HG02678 (cell line): ENCODE results near the gene OR10H1.
"Not testable (repeated sequence)": the region's sequence is repeated elsewhere in the genome, so short reads cannot be mapped to it uniquely, and the experiment has no call there.

ENCODE experiments used
- ATAC-seq: cut with Tn5 transposase; IDR thresholded peaks from one replicate; pipeline ENCODE4 v1.9.1; 2021; ENCODE audit warnings: mild to moderate bottlenecking, moderate library complexity; ENCODE audit not compliant: unreplicated experiment

Gene OR10H1, protein sequence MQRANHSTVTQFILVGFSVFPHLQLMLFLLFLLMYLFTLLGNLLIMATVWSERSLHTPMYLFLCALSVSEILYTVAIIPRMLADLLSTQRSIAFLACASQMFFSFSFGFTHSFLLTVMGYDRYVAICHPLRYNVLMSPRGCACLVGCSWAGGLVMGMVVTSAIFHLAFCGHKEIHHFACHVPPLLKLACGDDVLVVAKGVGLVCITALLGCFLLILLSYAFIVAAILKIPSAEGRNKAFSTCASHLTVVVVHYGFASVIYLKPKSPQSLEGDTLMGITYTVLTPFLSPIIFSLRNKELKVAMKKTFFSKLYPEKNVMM

DNA sequence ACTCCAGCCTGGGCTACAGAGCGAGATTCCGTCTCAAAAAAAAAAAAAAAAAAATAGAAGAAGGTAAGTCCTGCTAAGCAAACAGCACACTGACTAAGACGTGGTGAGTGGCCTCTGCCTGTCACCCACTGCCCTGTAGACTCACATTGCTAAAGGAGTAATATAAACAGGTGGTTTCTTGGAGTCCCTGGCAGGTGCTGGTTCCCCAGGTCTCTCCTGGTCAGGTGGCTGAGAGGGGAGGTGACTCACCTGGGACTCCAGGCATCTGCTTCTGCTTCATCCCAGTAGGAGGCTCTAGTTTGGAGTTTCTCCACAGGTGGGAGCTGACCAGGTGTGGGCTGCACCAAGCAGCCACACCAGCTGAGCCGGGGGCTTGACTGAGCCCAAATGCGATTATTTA lies at the start of gene OR10H1:
TSS of gene OR10H1 (minus strand) at position 359 of the 400 bp plus-strand sequence. CDS start 7,627 bp downstream, outside the sequence.
- ATAC-seq: no peak

DNA sequence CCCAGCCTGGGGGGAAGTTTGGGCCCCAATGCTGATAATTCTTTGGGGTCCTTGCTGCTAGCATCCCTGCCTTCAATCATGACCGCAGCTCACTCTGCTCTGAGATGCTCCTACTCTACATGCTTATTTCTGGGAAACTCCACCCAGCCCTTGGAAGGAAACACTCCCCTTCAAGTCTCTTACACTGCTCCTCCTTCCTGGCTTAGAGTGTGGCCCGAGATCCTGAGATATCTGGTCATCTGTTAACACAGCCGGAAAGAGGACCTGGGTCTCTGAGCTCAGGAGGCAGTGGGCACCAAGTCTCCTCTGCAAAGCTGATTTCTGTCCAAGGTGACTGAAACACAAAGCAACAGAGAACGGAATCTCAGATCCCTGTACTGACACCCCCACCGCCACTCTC lies 49.4 kb upstream of the OR10H1 start:
- ATAC-seq: no peak

DNA sequence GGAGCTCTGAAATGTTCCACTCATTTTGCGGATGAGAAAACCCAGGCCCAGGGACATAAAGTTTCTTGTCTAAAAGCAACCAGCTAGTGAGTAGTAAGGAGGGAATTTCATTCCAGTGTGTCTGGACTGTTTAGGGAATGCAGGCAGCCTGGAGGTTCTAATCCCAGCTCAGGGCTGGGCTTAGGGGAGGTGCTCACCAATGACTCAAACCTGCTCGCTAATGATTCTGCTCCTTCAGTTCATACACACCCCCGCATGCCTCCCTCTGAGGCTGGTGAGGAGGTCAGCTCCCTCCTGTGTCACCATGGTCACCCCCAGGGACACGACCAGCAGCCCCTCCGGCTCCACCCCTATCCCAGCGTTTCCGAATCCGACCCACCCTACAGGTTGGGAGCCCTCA lies 47.8 kb upstream of the OR10H1 start:
- no peak for ATAC-seq

DNA sequence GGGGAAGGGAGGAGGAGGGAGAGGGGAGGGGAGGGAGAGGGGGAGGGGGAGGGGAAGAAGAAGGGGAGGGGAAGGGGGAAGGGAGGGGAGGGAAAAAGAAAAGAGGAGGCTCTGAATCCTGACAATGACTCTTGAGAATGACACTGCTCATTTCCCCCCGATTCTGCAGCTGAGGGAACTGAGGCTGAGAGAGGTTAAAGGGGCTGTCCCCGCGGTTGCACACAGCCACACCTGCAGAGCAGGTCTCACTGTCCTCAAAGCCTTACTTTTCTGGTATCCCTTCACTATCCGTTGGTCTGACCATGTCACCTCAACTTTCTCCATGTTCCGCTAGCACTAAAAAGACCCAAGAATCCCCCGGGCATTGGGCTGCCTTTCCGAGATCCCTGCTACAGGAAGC lies 47.0 kb upstream of the OR10H1 start:
- no peak for ATAC-seq

DNA sequence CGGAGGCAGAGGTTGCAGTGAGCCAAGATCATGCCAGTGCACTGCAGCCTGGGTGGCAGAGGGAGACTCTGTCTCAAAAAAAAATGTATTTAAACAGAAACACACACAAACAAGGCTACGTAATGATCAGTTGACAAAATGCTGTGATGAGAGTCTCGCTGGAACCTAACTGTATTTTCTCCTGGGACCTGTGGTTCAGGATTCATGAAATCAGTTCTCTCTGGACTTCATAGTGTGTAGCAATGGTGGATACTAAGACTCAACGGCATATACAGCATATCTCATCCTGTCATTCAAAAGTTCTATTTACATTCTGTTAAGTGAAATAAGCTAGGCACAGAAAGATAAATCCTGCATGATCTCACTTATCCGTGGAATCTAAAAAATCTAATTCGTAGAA lies 45.1 kb upstream of the OR10H1 start:
- ATAC-seq: no peak

DNA sequence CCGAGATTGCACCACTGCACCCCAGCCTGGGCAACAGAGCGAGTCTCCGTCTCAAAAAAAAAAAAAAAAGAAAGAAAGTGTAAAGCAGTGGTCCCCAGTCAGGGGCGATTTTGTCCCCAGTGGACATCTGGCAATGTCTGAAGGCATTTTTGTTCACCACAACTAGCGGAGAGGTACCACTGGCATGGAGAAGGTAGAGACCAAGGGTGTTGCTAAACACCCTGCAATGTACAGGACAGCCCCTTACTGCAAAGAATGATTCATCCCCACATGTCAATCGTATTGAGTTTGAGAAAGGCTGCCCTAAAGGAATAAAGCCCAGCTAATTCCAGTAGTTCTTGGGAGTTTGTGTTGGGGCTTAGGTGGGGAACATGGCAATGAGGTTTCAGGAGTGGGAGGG lies 43.7 kb upstream of the OR10H1 start:
- ATAC-seq: no peak

DNA sequence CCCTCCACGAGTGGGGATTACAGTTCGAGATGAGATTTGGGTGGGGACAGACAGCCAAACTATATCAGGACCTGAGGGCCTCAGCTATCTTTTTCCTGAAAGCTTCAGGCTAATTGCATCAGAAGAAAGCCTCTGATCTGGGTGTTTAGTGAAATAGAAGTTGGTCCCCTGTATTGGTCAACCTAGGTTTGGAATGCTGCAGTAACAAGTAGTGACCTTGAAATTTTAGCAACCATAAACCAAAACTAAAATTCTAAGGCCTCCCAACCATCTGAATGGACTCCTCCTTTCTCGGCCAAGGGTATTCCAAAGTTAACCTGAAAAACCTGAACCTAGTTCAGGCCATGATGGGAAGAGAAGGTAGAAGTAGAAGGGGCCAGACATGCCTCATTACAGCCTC lies 34.9 kb upstream of the OR10H1 start:
- no peak for ATAC-seq

DNA sequence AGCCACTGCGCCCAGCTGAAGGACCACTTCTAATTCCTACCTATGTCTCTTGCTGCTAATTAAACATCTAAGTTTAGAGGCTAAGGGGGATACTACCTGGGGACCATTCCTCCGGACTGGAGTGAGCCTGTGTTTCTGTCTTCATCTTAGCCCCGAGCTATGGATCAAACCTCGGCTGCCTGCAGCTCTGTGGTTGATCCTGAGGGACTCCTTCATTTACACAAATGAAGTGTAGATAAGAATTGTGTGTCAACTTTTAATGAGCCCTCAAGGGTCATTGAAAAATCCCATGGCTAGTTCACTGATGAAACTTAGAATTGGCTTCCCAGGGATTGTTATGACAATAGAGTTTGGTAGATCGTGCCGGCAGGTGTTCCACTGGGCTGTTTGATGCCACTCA lies 31.5 kb upstream of the OR10H1 start:
- ATAC-seq: no peak

DNA sequence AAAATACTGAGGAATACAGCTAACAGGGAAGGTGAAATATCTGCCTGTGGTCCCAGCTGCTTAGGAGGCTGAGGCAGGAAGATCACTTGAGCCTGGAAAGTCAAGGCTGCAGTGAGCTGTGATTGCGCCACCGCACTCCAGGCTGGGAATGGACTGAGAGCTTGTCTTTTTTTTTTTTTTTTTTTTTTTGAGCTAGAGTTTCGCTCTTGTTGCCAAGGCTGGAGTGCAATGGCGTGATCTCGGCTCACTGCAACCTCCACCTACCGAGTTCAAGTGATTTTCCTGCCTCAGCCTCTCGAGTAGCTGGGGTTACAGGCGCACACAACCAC lies 28.4 kb upstream of the OR10H1 start:
- not testable (repeated sequence) for ATAC-seq

DNA sequence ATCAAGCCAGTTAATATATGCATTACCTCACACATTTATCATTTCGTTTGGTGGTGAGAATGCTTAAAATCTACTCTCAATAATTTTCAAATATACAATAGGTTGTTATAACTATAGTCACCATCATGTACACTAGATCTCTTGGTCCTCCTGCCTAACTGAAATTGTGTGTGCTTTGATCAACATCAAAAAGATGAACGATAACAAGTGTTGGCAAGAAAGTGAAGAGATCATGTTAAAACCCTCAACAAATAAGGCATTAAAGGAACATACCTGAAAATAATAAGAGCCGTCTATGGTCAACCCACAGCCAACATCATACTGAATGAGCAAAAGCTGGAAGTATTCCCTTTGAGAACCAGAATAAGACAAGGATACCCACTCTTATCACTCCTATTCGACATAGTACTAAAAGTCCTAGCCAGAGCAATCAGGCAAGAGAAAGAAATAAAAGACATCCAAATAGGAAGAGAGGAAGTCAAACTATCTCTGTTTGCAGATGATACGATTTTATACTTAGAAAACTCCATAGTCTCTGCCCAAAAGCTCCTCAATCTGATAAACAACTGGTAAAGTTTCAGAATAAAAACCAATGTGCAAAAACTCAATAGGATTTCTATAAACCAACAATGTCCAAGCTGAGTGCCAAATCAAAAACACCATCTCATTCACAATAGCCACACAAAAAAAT lies 27.9 kb upstream of the OR10H1 start:
- ATAC-seq: no peak

DNA sequence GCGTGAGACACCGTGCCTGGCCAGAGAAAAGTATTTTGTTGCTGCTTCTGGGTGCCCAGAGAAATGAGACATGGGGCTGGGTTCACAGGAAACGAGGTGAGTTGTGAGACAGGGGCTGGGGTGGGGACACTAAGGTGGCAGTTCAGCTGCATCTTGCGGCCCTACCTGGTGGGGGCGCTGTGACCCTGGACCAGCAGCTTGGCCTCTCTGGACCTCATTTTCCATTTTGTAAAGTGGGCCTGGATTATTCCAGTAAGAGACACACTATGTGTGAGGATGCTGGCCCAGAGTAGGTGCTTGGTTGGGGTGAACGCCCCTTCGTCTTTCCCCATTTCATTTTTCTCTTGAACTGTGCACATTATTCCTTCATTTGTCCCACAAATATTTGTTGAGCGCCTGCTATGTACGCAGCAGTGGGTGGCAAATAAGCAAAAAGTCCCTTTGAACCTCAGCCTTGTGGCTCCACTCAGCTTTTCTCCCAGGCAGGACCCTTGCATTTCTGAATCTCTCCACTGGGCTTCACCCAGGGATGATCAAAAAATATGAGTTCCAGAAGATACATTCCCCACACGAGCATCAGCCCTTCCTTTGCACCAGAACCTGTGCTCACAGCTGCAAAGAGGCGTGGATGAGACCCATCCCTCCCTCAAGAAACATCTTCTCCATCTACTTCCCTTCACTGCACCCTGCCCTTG lies 26.6 kb upstream of the OR10H1 start:
- no peak for ATAC-seq

DNA sequence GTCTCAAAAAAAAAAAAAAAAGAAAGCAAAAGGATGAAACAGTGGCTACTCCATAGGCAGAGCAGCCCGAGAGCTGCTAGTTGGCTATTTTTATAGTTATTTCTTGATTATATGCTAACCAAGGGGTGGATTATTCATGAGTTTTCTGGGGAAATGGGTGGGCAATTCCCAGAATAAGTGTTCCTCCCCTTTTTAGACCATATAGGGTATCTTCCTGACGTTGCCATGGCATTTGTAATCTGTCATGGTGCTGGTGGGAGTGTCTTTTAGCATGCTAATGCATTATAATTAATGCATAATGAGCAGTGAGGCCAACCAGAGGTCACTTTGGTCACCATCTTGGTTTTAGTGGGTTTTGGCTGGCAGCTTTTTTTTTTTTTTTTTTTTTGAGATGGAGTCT lies 25.4 kb upstream of the OR10H1 start:
- no peak for ATAC-seq

DNA sequence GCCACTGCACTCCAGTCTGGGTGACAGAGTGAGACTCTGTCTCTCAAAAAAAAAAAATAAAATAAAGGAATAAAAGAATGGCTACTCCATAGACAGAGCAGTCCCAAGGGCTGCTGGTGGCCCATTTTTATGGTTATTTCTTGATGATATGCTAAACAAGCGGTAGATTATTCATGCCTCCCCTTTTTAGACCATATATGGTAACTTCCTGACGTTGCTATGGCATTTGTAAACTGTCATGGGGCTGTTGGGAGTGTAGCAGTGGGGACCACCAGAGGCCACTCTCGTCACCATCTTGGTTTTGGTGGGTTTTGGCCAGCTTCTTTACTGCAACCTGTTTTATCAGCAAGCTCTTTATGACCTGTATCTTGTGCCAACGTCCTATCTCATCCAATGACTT lies 24.4 kb upstream of the OR10H1 start:
- ATAC-seq: not testable (repeated sequence)

DNA sequence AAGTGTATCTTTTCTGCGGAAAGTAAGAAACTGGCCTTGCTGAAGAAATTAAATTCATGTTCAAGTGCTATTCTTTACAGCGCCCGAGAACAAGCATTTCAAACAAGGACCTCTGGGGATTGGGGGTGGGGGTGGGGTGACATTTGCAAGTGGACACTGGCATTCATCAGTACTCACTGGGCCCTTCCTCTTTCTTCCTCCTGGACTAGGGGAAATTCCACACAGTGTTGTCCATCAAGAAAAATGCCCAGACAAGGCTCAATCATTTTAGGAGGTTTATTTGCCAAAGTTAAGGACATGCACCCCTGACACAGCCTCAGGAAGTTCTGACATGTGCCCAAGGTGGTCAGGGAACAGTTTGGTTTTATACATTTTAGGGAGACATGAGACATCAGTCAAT lies 22.9 kb upstream of the OR10H1 start:
- no peak for ATAC-seq

DNA sequence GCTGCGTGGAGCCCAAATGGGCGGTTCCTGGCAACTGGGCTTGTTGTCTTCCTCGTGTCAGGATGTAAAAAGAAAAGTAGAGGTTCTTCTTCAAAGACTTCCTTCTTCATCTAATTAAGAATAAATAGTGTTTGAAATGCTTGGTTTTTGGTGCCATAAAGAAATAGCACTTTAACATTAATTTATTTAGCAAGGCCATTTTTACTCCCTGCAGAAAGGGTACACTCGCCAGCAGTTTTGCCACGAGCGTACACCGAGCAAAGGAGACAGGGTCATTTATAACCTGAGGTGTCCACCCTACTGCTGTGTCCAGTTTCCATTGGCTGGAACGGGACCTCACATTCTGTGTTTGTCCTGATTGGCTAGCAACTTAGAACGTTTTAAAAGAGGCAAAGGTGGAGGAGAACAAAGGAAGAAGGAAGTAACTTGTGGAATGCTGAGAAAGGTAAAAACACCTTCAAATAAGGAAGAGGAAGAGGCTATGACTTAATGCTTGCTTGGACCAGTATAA lies 21.8 kb upstream of the OR10H1 start:
- no peak for ATAC-seq

DNA sequence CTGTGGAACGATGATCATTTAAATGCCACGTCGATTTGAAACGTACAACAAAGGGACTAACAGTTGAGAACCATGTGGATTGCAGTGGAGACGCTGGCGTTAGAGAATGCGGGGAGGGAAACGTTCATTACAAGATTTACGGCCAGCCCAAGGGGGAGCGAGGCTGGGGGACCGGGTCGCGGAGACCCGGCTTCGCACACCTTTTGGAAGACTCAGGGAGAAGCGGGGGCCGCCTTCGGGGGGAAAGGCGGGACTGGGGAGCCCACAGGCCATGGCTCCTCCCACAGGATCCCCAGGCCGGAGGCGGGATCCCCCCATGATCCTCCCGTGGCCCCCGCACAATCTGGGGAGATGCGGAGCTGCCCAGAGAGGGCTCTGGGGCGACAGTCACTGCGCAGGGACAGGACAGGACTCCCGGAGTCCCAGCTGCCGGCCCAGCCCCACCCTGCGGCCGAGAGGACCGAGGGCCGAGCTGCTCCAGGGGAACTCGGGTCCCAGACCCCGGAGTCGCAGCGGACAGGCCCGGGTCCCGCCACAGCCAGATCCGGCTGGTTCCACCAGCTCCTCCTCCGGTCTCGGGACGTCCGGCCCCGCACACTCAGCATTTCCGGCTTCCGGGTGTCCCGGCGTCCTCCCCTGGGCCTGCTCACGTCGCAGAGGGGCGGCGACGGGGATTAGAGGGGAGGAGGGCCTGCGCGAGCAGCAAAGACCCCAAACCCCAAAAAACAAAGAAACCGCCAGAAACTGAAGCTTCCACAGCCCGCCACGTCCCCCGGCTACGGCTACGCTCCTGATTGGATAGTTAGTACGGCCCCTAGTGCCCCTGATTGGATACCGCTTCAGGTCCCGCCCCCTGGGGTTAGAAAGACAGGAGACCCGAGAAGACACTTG lies 21.1 kb upstream of the OR10H1 start:
- peak; percentile 96 for ATAC-seq

DNA sequence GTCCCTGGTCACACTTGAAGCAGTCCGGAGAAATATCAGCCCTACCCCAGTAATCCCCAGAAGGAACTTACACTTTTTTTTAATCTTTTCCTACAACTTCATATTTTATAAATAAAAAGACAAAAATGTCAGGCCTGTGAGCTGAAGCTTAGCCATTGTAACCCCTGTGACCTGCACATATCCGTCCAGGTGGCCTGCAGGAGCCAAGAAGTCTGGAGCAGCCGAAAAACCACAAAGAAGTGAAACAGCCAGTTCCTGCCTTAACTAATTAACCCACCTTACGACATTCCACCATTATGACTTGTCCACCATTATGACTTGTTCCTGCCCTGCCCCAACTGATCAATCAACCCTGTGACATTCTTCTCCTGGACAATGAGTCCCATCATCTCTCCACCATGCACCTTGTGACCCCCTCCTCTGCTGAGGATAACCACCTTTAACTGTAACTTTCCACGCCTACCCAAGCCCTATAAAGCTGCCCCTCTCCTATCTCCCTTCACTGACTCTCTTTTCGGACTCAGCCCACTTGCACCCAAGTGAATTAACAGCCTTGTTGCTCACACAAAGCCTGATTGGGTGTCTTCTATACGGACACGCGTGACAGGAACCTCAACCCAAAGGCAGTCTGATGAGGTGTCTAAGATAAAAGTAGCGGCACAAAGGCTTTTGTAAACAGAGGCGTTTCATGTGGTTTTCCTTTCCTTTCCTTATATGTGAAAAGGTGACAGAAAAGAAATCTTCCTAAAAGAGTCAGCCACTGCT lies 20.3 kb upstream of the OR10H1 start:
- not testable (repeated sequence) for ATAC-seq

DNA sequence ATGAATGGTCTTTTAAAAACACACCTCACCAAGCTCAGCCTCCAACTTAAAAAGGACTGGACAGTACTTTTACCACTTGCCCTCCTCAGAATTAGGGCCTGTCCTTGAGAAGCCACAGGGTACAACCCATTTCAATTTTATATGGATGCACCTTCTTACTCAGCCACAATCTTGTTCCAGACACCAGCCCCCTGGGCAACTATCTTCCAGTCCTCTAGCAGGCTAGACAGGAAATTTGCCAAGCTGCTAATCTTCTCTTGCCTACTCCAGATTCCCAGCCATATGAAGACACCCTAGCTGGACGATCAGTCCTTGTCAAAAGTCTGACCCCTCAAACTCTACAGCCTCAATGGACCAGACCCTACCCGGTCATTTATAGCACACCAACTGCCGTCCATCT lies 18.8 kb upstream of the OR10H1 start:
- not testable (repeated sequence) for ATAC-seq

DNA sequence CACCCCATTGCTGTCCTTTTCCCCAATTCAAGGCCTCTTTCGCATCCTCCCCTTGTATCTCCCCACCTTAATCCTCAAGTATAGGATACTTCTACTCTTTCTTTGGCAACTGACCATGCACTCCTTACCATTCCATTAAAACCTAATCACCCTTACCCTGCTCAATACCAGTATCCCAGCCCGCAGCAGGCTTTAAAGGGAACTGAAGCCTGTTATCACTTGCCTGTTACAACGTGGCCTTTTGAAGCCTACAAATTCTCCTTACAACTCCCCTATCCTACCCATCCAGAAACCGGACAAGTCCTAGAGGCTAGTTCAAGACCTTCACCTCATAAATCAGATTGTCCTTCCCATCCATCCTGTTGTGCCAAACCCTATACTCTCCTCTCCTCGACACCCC lies 16.2 kb upstream of the OR10H1 start:
- no peak for ATAC-seq

DNA sequence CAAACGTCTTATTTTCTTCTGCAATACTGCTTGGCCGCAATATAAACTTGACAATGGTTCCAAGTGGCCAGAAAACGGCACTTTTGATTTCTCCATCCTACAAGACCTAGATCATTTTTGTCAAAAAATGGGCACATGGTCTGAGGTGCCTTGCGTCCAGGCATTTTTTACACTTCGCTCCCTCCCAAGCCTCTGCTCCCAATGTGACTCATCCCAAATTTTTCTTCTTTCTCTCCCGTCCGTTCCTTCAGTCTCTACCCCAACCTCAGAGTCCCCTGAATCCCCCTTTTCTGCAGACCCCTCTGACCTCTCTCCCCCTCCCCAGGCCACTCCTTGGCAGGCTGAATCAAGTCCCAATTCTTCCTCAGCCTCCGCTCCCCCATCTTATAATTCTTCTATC lies 14.3 kb upstream of the OR10H1 start:
- no peak for ATAC-seq
